HG02610 (cell line): ENCODE results near the gene AACS.

Source experiments
- ATAC-seq: cut with Tn5 transposase; IDR thresholded peaks from one replicate; pipeline ENCODE4 v1.9.1; 2021; ENCODE audit warnings: mild to moderate bottlenecking, moderate library complexity; ENCODE audit not compliant: unreplicated experiment

The AACS gene

GRCh38 chr12:125149160-125150108 lies 84.2 kb downstream of the AACS start:
- ATAC-seq: peak; percentile 92

- no peak for ATAC-seq
Measured at GRCh38 chr12:125151284-125151683, 86.0 kb downstream of the AACS start.

- ATAC-seq: no peak
Measured at GRCh38 chr12:125152463-125152862, 87.2 kb downstream of the AACS start.

GRCh38 chr12:125155366-125155765 lies 90.1 kb downstream of the AACS start:
- ATAC-seq: no peak

GRCh38 chr12:125157177-125157576 lies 91.9 kb downstream of the AACS start:
- no peak for ATAC-seq

- no peak for ATAC-seq
Measured at GRCh38 chr12:125159702-125160101, 94.5 kb downstream of the AACS start.

GRCh38 chr12:125160281-125160955 lies 95.2 kb downstream of the AACS start:
- no peak for ATAC-seq

GRCh38 chr12:125161712-125162022 lies 96.4 kb downstream of the AACS start:
- no peak for ATAC-seq

GRCh38 chr12:125162489-125163028 lies 97.3 kb downstream of the AACS start:
- ATAC-seq: no peak

- ATAC-seq: no peak
Measured at GRCh38 chr12:125163148-125163547, 97.9 kb downstream of the AACS start.

GRCh38 chr12:125164541-125164940 lies 99.3 kb downstream of the AACS start:
- ATAC-seq: no peak

- no peak for ATAC-seq
Measured at GRCh38 chr12:125166041-125166440, 100.8 kb downstream of the AACS start.

- no peak for ATAC-seq
Measured at GRCh38 chr12:125167658-125168057, 102.4 kb downstream of the AACS start.

GRCh38 chr12:125169451-125169850 lies 104.2 kb downstream of the AACS start:
- no peak for ATAC-seq

- no peak for ATAC-seq
Measured at GRCh38 chr12:125169870-125170269, 104.6 kb downstream of the AACS start.

- ATAC-seq: no peak
Measured at GRCh38 chr12:125171267-125171666, 106.0 kb downstream of the AACS start.

- no peak for ATAC-seq
Measured at GRCh38 chr12:125172231-125172850, 107.1 kb downstream of the AACS start.

- no peak for ATAC-seq
Measured at GRCh38 chr12:125175576-125175975, 110.3 kb downstream of the AACS start.

GRCh38 chr12:125178222-125178621 lies 113.0 kb downstream of the AACS start:
- no peak for ATAC-seq

GRCh38 chr12:125180144-125180543 lies 114.9 kb downstream of the AACS start:
- no peak for ATAC-seq

GRCh38 chr12:125181107-125181506 lies 115.9 kb downstream of the AACS start:
- no peak for ATAC-seq
